ENCODE measurements around the gene INTS1. TPM values are rescaled to one million over a fixed set of nuclear protein-coding genes. Genes with fewer than 3 reads are reported as not detected.

INTS1 gene
- total RNA-seq, 4 donors from 2014 or later, result 33.1 to 80.3 (median 48.0) TPM

DNA sequence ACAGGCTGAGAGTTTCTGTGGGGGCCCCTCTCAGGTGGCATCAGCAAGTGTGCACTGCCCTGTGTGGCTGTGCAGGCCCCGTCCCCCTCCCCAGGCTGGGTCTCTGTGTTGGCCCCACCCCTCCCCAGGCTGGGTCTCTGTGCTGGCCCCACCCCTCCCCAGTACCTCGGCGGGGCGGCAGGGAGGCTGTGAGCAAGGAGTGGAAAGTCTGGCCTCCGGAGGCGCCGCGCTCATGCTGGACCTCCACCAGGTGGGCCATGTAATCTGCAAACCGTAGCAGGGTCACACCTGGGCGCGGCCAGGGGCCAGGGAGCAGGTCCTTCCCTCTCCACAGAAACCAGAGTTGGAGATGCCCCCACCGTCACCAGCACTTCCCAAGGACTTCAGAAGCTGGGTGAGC is 23.5 kb downstream of the INTS1 start:
- no peak for DNase-seq (ENCODE audit: extremely low spot score)
- TF ChIP-seq, protein P1, sequence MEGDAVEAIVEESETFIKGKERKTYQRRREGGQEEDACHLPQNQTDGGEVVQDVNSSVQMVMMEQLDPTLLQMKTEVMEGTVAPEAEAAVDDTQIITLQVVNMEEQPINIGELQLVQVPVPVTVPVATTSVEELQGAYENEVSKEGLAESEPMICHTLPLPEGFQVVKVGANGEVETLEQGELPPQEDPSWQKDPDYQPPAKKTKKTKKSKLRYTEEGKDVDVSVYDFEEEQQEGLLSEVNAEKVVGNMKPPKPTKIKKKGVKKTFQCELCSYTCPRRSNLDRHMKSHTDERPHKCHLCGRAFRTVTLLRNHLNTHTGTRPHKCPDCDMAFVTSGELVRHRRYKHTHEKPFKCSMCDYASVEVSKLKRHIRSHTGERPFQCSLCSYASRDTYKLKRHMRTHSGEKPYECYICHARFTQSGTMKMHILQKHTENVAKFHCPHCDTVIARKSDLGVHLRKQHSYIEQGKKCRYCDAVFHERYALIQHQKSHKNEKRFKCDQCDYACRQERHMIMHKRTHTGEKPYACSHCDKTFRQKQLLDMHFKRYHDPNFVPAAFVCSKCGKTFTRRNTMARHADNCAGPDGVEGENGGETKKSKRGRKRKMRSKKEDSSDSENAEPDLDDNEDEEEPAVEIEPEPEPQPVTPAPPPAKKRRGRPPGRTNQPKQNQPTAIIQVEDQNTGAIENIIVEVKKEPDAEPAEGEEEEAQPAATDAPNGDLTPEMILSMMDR (IDR thresholded peaks at IDR 0.05), result no peak
- TF ChIP-seq POLR2AphosphoS5 (IDR thresholded peaks at IDR 0.05), result no peak
- no peak for TF ChIP-seq POLR2A (IDR thresholded peaks at IDR 0.05; ENCODE audit: low read depth)
- TF ChIP-seq EP300 (IDR thresholded peaks at IDR 0.05), result no peak
- 79% methylated on average over 9 of the region's 12 CpGs for WGBS
- Histone ChIP-seq H3K27ac (replicated peaks in 1 of 4) (no peak overlapping the region), H3K4me3 (no peak overlapping the region), H3K9me3 (no peaks in the 10 kb centered on the region), H3K36me3 (peaks cover 73 to 100% (median 100%) of the 10 kb centered on the region in 4 donors), H3K4me1 (no peaks in the 10 kb centered on the region), H3K27me3 (no peaks in the 10 kb centered on the region)
- intact Hi-C loops (cut with DNase I), result no loop called here

DNA sequence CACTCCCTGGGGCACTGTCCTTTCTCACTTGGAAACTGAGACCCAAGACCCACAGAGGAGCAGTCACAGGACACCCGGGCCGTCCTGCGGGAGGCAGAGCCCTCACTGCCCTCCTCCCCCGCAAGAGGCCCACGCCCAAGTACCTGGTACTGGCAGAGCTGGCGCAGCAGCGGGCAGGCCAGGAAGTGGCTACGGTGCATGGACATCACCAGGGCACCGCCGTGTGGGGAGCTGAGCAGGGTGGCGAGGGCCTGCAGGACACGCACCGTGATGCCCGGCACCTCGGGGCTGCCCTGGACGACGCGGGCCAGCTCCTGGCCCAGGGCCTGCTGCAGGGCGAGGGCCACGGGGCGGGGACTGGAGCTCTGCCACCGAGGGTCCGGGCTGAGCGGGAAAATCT is 24.9 kb downstream of the INTS1 start:
- intact Hi-C loops (cut with DNase I), result no loop called here

DNA sequence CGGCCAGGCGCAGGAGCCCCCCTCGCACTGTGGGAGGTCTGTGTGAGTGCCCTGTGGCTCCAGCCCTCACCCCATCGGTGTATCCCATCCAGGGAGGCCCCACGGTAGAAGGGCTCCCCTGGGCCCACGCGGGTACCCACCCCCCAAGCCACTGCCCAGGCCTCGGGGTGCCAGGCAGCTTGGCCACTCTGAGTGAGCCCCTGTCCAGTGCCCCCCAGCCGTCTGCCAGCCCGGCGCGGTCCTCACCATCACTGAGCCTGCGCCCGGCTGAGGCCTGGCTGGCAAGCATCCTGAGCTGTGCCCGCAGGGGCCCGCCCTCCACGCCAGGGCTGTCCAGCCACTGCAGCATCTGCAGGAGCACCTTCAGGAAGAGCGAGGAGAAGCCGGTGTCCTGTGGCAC is 25.7 kb downstream of the INTS1 start:
- intact Hi-C loops (cut with DNase I), result no loop called here
- no peak overlapping the region for H3K27ac ChIP-seq (replicated peaks in 1 of 4)
- no peak overlapping the region for H3K4me3 ChIP-seq
- peaks cover 51 to 100% (median 98%) of the 10 kb centered on the region in 4 donors for H3K36me3 ChIP-seq
- H3K4me1 ChIP-seq, result peaks cover 6 to 13% (median 11%) of the 10 kb centered on the region in 4 donors
- DNase-seq (ENCODE audit: extremely low spot score), result no peak
- no peak for TF ChIP-seq POLR2AphosphoS5 (IDR thresholded peaks at IDR 0.05)
- TF ChIP-seq POLR2A (IDR thresholded peaks at IDR 0.05; ENCODE audit: low read depth), result no peak
- TF ChIP-seq, protein P1 (IDR thresholded peaks at IDR 0.05), result no peak
- TF ChIP-seq EP300 (IDR thresholded peaks at IDR 0.05), result no peak
- 93% methylated on average over 6 of the region's 19 CpGs for WGBS
- H3K9me3 ChIP-seq, result no peaks in the 10 kb centered on the region
- H3K27me3 ChIP-seq, result no peaks in the 10 kb centered on the region

More for the DNA sequence above, 24.9 kb downstream of the INTS1 start:
- TF ChIP-seq EP300 (IDR thresholded peaks at IDR 0.05), result no peak
- no peak for TF ChIP-seq POLR2A (IDR thresholded peaks at IDR 0.05; ENCODE audit: low read depth)
- TF ChIP-seq, protein P1 (IDR thresholded peaks at IDR 0.05), result no peak
- no peak for TF ChIP-seq POLR2AphosphoS5 (IDR thresholded peaks at IDR 0.05)
- Histone ChIP-seq H3K4me1 (peaks cover 0 to 5% (median 4%) of the 10 kb centered on the region in 4 donors), H3K27ac (replicated peaks in 1 of 4) (no peak overlapping the region), H3K4me3 (no peak overlapping the region), H3K9me3 (no peaks in the 10 kb centered on the region), H3K36me3 (peaks cover 59 to 100% (median 100%) of the 10 kb centered on the region in 4 donors), H3K27me3 (no peaks in the 10 kb centered on the region)
- DNase-seq (ENCODE audit: extremely low spot score), result no peak
- WGBS, result 94% methylated on average over 9 of the region's 24 CpGs

DNA sequence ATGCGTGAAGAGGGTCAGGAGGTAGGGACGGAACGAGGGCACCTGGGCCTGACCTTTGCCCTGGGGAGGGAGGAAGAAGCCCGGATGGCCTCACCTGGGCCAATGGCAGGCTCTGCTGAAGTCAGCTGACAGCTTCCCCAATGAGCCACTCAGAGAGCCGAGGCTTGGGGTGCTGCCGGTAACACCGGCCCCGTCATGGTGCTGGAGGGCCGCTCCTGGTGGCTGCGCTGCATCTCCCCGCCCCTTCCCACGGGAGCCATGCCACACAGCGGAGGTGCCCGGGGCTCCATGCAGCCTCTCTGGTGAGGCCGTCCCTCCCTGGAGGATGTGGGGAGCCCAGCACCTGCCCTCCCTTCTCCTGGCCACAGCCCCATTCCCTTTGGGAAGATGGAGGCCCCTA is 27.3 kb downstream of the INTS1 start:
- TF ChIP-seq POLR2A (IDR thresholded peaks at IDR 0.05; ENCODE audit: low read depth), result no peak
- TF ChIP-seq EP300 (IDR thresholded peaks at IDR 0.05), result no peak
- no peak for TF ChIP-seq POLR2AphosphoS5 (IDR thresholded peaks at IDR 0.05)
- TF ChIP-seq, protein P1 (IDR thresholded peaks at IDR 0.05), result no peak
- peaks cover 57 to 100% (median 98%) of the 10 kb centered on the region in 4 donors for H3K36me3 ChIP-seq
- intact Hi-C loops (cut with DNase I), result no loop called here

DNA sequence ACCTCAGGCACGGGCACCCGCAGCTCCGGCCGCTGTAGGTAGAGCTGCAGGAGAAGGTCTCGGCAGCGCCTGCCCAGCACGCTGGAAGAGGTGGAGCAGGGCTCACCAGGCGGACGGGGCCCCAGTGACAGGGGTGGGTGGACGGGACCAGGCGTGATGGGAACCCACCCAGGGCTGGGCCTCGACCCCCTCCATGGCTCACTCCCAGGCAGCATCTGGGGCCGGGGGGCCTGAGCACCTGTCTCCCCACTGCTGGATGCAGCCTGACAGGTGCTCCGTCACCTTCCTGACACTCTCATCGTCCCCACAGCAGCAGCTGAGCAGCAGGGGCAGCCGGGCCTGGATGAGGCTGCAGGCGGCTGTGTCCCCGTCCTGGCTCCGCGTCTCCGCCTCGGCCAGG is 28.2 kb downstream of the INTS1 start:
- TF ChIP-seq, protein P1 (IDR thresholded peaks at IDR 0.05), result no peak
- TF ChIP-seq POLR2A (IDR thresholded peaks at IDR 0.05; ENCODE audit: low read depth) (no peak), POLR2AphosphoS5 (IDR thresholded peaks at IDR 0.05) (no peak)
- Histone ChIP-seq H3K27ac (replicated peaks in 1 of 4) (no peak overlapping the region), H3K9me3 (no peaks in the 10 kb centered on the region), H3K4me3 (no peak overlapping the region), H3K36me3 (peaks cover 59 to 100% (median 98%) of the 10 kb centered on the region in 4 donors), H3K4me1 (peaks cover 6 to 13% (median 12%) of the 10 kb centered on the region in 4 donors), H3K27me3 (no peaks in the 10 kb centered on the region)
- 94% methylated on average over 17 of the region's 22 CpGs for WGBS
- DNase-seq (ENCODE audit: extremely low spot score), result no peak
- intact Hi-C loops (cut with DNase I), result no loop called here

More for the DNA sequence above, 27.3 kb downstream of the INTS1 start:
- no peak for DNase-seq (ENCODE audit: extremely low spot score)
- no peaks in the 10 kb centered on the region for H3K27me3 ChIP-seq
- 74% methylated on average over 4 of the region's 15 CpGs for WGBS
- no peak overlapping the region for H3K27ac ChIP-seq (replicated peaks in 1 of 4)
- H3K4me1 ChIP-seq, result peaks cover 6 to 13% (median 12%) of the 10 kb centered on the region in 4 donors
- H3K9me3 ChIP-seq, result no peaks in the 10 kb centered on the region
- no peak overlapping the region for H3K4me3 ChIP-seq
